H9 (cell line): Measurements from ENCODE around the gene ANKIB1. TPM values are rescaled to one million over a fixed set of nuclear protein-coding genes. Genes with fewer than 3 reads are reported as not detected.

Experiments used
- DNase-seq: peaks from one replicate; pipeline ENCODE4 v3.0.0-alpha.2; 2017
- H2AFZ ChIP-seq: one replicate; pipeline ENCODE4 v1.6.1; 2013; ENCODE audit warnings: mild to moderate bottlenecking, low read length, control low read depth, moderate library complexity
- H2AK5ac ChIP-seq: 2 replicates; pipeline ENCODE4 v1.6.1; 2013; ENCODE audit warnings: low read length, control low read depth, mixed read lengths; ENCODE audit not compliant: insufficient read length
- H2BK120ac ChIP-seq: one replicate; pipeline ENCODE4 v1.6.1; 2013; ENCODE audit warnings: low read depth, mild to moderate bottlenecking, low read length, control low read depth, inconsistent platforms; ENCODE audit not compliant: poor library complexity, severe bottlenecking
- H2BK12ac ChIP-seq: 2 replicates; pipeline ENCODE4 v1.6.1; 2013; ENCODE audit warnings: low read length, control low read depth, mixed read lengths, low read depth; ENCODE audit not compliant: insufficient read length
- H2BK15ac ChIP-seq: 2 replicates; pipeline ENCODE4 v1.6.1; 2013; ENCODE audit warnings: low read depth, low read length, control low read depth
- H2BK20ac ChIP-seq: one replicate; pipeline ENCODE4 v1.6.1; 2013; ENCODE audit warnings: low read depth, mild to moderate bottlenecking, low read length, control low read depth, inconsistent platforms; ENCODE audit not compliant: poor library complexity, severe bottlenecking
- H2BK5ac ChIP-seq: 2 replicates; pipeline ENCODE4 v1.6.1; 2013; ENCODE audit warnings: low read length, control low read depth, mixed read lengths; ENCODE audit not compliant: insufficient read length
- H3K14ac ChIP-seq: 2 replicates; pipeline ENCODE4 v1.6.1; 2013; ENCODE audit warnings: low read length, control low read depth; ENCODE audit not compliant: insufficient read depth
- H3K18ac ChIP-seq: 2 replicates; pipeline ENCODE4 v1.6.1; 2013; ENCODE audit warnings: low read depth, mild to moderate bottlenecking, mixed read lengths, low read length, control low read depth; ENCODE audit not compliant: insufficient read length
- H3K23ac ChIP-seq: 2 replicates; pipeline ENCODE4 v1.6.1; 2013; ENCODE audit warnings: low read length, control low read depth, mixed read lengths, low read depth; ENCODE audit not compliant: insufficient read length
- H3K23me2 ChIP-seq: 2 replicates; pipeline ENCODE4 v1.6.1; 2013; ENCODE audit warnings: low read depth, mild to moderate bottlenecking, mixed read lengths, low read length, control low read depth; ENCODE audit not compliant: insufficient read length, poor library complexity, severe bottlenecking
- H3K27ac ChIP-seq: 2 replicates; pipeline ENCODE4 v1.5.1; 2013; ENCODE audit warnings: low read length, control low read depth, mixed read lengths, low read depth; ENCODE audit not compliant: insufficient read length
- H3K27me3 ChIP-seq: 2 replicates; pipeline ENCODE4 v1.6.1; 2013; ENCODE audit warnings: low read length, control low read depth, inconsistent platforms; ENCODE audit not compliant: insufficient read depth
- H3K4ac ChIP-seq: 2 replicates; pipeline ENCODE4 v1.6.1; 2013; ENCODE audit warnings: low read depth, mild to moderate bottlenecking, control low read depth, inconsistent platforms, low read length, moderate library complexity
- H3K4me1 ChIP-seq: 2 replicates; pipeline ENCODE4 v1.6.1; 2013; ENCODE audit warnings: low read length, control low read depth, inconsistent platforms; ENCODE audit not compliant: insufficient read depth
- H3K4me2 ChIP-seq: 2 replicates; pipeline ENCODE4 v1.6.1; 2013; ENCODE audit warnings: low read length, control low read depth, mixed read lengths; ENCODE audit not compliant: insufficient read length, insufficient read depth
- H3K56ac ChIP-seq: 2 replicates; pipeline ENCODE4 v1.6.1; 2013; ENCODE audit warnings: low read depth, mild to moderate bottlenecking, mixed read lengths, low read length, control low read depth; ENCODE audit not compliant: insufficient read length
- H3K79me1 ChIP-seq: 2 replicates; pipeline ENCODE4 v1.6.1; 2013; ENCODE audit warnings: low read depth, mild to moderate bottlenecking, moderate library complexity, low read length, control low read depth, inconsistent platforms; ENCODE audit not compliant: insufficient read depth, poor library complexity, severe bottlenecking
- H3K79me2 ChIP-seq: 2 replicates; pipeline ENCODE4 v1.6.1; 2013; ENCODE audit warnings: low read length, control low read depth, inconsistent platforms; ENCODE audit not compliant: insufficient read depth
- H3K9ac ChIP-seq: 2 replicates; pipeline ENCODE4 v1.6.1; 2013; ENCODE audit warnings: low read length, control low read depth, mixed read lengths; ENCODE audit not compliant: insufficient read length; ENCODE audit errors: extremely low read depth
- H3K9me3 ChIP-seq: one replicate; pipeline ENCODE4 v1.6.1; 2013; ENCODE audit warnings: low read depth, low read length, inconsistent platforms; ENCODE audit not compliant: control insufficient read depth
- H3T11ph ChIP-seq: one replicate; pipeline ENCODE4 v1.6.1; 2013; ENCODE audit warnings: mild to moderate bottlenecking, low read length, control low read depth, inconsistent platforms
- H4K20me1 ChIP-seq: one replicate; pipeline ENCODE4 v1.6.1; 2013; ENCODE audit not compliant: control insufficient read depth, insufficient read length, insufficient read depth
- H4K5ac ChIP-seq: 2 replicates; pipeline ENCODE4 v1.6.1; 2013; ENCODE audit warnings: low read depth, mild to moderate bottlenecking, mixed read lengths, low read length, control low read depth; ENCODE audit not compliant: insufficient read length
- H4K8ac ChIP-seq: replicated peaks from 2 replicates; pipeline ENCODE4 v1.6.1; 2013; ENCODE audit warnings: low read length, control low read depth, mixed read lengths, low read depth; ENCODE audit not compliant: insufficient read length
- H4K91ac ChIP-seq: 2 replicates; pipeline ENCODE4 v1.6.1; 2013; ENCODE audit warnings: low read depth, mild to moderate bottlenecking, moderate library complexity, mixed read lengths, low read length, control low read depth; ENCODE audit not compliant: insufficient read length
- H3K27ac Mint-ChIP-seq, 3 experiments: 2 replicates in 2 of 3; 3 replicates in 1 of 3; pipeline ENCODE4 v1.8.0; 2020 to 2021; ENCODE audit warnings: mixed read lengths in 3 of 3, mild to moderate bottlenecking in 1 of 3, moderate library complexity in 1 of 3
- H3K27me3 Mint-ChIP-seq: 2 replicates; pipeline ENCODE4 v1.8.0; 2021; ENCODE audit warnings: low read depth, mild to moderate bottlenecking, moderate library complexity, mixed read lengths
- H3K36me3 Mint-ChIP-seq, 3 experiments: 2 replicates in 2 of 3; 3 replicates in 1 of 3; pipeline ENCODE4 v1.8.0; 2020 to 2021; ENCODE audit warnings: low read depth in 3 of 3, mixed read lengths in 3 of 3; ENCODE audit not compliant: insufficient read depth in 1 of 3
- H3K4me1 Mint-ChIP-seq, 2 experiments: 2 replicates each; pipeline ENCODE4 v1.8.0; 2020; ENCODE audit warnings: mixed read lengths in 2 of 2
- H3K4me3 Mint-ChIP-seq, 2 experiments: 2 replicates in 1 of 2; 3 replicates in 1 of 2; pipeline ENCODE4 v1.8.0; 2020 to 2021; ENCODE audit warnings: mild to moderate bottlenecking in 2 of 2, mixed read lengths in 2 of 2, moderate library complexity in 1 of 2
- H3K9me3 Mint-ChIP-seq, 2 experiments: 2 replicates in 1 of 2; 3 replicates in 1 of 2; pipeline ENCODE4 v1.8.0; 2020; ENCODE audit warnings: mild to moderate bottlenecking in 2 of 2, mixed read lengths in 2 of 2, moderate library complexity in 1 of 2
- WGBS: extraction: QIAGEN DNeasy Blood & Tissue Kit; methylation state at CpG from one replicate; pipeline ENCODE4 v1.1.7; 2013; ENCODE audit warnings: missing lambda C conversion rate, low lambda C conversion rate, mixed read lengths; ENCODE audit not compliant: insufficient read length; ENCODE audit errors: extremely low coverage; 5-methylcytosine and 5-hydroxymethylcytosine counted together
- total RNA-seq: library from RNA; stranded (reverse); gene quantifications from 2 replicates; pipeline ENCODE4 v1.2.1, GENCODE V29; 2021
- TF ChIP-seq, protein P1 (sequence below): fragments of 200-600 bp; sonication (generic); conservative IDR thresholded peaks from 3 replicates; pipeline ENCODE4 v1.8.0; 2021; ENCODE audit warnings: antibody characterized with exemption, mild to moderate bottlenecking

The ANKIB1 gene
- total RNA-seq, 1 experiment from 2014 or later: 42.0 TPM

GRCh38 chr7:92368741-92369140 is 123.0 kb downstream of the ANKIB1 start:
- Histone ChIP-seq H2BK120ac (no peak overlapping the region), H4K91ac (no peak overlapping the region), H3K23ac (no peak overlapping the region), H3K18ac (no peak overlapping the region), H3T11ph (no peak overlapping the region), H3K79me1 (no peaks in the 10 kb centered on the region), H3K56ac (no peak overlapping the region), H3K27ac (no peak overlapping the region), H2BK20ac (no peak overlapping the region), H3K4me2 (no peak overlapping the region), H3K9ac (no peak overlapping the region), H2AK5ac (no peak overlapping the region), H4K5ac (no peak overlapping the region), H4K8ac (no peak overlapping the region), H2BK15ac (no peak overlapping the region), H3K14ac (no peak overlapping the region), H3K4me1 (no peaks in the 10 kb centered on the region), H2BK5ac (no peak overlapping the region), H2BK12ac (no peak overlapping the region), H3K9me3 (no peaks in the 10 kb centered on the region), H2AFZ (no peak overlapping the region), H3K79me2 (no peaks in the 10 kb centered on the region), H3K27me3 (no peaks in the 10 kb centered on the region), H4K20me1 (no peaks in the 10 kb centered on the region), H3K4ac (no peak overlapping the region), H3K23me2 (no peaks in the 10 kb centered on the region)
- no peak overlapping the region for H3K27ac Mint-ChIP-seq
- TF ChIP-seq, protein P1, sequence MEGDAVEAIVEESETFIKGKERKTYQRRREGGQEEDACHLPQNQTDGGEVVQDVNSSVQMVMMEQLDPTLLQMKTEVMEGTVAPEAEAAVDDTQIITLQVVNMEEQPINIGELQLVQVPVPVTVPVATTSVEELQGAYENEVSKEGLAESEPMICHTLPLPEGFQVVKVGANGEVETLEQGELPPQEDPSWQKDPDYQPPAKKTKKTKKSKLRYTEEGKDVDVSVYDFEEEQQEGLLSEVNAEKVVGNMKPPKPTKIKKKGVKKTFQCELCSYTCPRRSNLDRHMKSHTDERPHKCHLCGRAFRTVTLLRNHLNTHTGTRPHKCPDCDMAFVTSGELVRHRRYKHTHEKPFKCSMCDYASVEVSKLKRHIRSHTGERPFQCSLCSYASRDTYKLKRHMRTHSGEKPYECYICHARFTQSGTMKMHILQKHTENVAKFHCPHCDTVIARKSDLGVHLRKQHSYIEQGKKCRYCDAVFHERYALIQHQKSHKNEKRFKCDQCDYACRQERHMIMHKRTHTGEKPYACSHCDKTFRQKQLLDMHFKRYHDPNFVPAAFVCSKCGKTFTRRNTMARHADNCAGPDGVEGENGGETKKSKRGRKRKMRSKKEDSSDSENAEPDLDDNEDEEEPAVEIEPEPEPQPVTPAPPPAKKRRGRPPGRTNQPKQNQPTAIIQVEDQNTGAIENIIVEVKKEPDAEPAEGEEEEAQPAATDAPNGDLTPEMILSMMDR: no peak
- WGBS: no CpG with 5 or more reads among the region's 1 CpG
- H3K4me3 Mint-ChIP-seq: no peak overlapping the region
- peaks cover 4 to 10% (median 6%) of the 10 kb centered on the region in 3 experiments; a peak in 4 of 7 replicates for H3K36me3 Mint-ChIP-seq
- DNase-seq: no peak
- no peaks in the 10 kb centered on the region for H3K9me3 Mint-ChIP-seq
- no peaks in the 10 kb centered on the region for H3K4me1 Mint-ChIP-seq
- H3K27me3 Mint-ChIP-seq: no peaks in the 10 kb centered on the region
